Measurements from ENCODE around the gene BZW1.

Gene BZW1

DNA sequence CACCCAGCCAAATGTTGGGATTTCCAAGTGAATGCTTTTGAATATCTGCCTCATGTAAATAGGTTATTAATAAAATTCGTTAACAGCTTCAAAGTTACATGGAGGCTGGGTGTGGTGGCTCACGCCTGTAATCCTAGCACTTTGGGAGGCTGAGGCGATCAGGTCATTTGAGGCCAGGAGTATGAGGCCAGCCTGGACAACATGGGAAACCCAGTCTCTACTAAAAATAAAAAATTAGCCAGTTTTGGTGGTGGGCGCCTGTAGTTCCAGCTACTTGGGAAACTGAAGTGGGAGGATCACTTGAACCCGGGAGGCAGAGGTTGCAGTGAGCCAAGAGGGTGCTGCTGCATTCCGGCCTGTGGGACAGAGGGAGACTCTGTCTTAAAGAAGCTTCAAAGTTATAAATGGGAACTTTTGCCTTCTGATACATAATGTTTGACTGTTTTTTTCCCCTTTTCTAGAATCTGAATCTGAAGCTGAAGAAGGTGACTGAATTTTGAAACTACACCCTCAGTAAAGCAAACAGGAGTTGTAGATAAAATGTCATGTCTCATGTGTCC is 10.1 kb downstream of the BZW1 start:
- no peak overlapping the region for H3K4me3 ChIP-seq (ENCODE audit: low read depth, low read length)

DNA sequence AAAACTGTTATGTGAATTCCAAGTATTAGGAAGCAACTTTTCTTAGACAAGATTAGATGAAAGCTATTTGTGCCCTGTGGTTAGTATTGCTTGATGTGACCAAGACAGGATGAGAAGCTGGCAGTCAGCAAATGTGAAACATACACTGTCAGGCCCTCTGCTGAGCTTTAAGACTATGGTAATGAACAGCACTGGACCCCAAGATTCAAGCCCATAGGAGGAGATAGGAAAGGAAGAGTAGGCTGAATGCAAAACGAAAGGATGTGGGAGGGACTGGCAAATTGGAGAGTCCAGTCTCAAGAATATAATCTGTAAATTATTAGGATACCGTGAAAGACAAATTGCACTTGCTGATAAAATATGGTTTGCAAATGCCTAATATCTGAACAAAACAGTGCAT is 16.4 kb downstream of the BZW1 start:
- DNase-seq (ENCODE audit: low read depth) = no peak
- no peak overlapping the region for H3K4me3 ChIP-seq (ENCODE audit: low read depth, low read length)

More for the DNA sequence above, 10.1 kb downstream of the BZW1 start:
- DNase-seq (ENCODE audit: low read depth) = no peak

DNA sequence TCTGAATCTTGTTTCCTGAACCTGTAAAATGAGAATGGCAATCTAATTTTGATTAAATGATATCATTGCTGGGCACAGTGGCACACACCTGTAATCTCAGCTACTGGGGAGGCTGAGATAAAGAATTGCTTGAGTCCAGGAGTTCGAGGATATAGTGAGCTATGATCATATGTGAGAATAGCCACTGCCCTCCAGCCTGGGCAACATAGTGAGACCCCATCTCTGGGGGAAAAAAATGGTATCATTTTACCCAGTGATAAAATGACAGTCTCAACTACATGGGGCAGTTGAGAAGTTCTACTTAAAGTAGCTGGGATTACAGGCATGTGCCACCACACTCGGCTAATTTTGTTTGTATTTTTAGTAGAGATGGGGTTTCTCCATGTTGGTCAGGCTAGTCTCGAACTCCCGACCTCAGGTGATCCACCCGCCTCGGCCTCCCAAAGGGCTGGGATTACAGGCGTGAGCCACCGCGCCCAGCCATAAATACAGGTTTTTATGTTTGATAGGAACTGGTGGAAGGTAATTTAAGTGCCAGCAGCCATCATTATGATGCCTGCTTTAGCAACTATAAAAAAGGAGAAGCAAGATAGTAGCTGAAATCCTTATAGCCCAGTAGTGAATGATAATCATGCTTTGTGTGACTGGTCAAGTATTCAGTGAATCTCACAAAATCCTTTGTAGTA is 17.0 kb downstream of the BZW1 start:
- H3K4me3 ChIP-seq (ENCODE audit: low read depth, low read length) = no peak overlapping the region
- no peak for DNase-seq (ENCODE audit: low read depth)

DNA sequence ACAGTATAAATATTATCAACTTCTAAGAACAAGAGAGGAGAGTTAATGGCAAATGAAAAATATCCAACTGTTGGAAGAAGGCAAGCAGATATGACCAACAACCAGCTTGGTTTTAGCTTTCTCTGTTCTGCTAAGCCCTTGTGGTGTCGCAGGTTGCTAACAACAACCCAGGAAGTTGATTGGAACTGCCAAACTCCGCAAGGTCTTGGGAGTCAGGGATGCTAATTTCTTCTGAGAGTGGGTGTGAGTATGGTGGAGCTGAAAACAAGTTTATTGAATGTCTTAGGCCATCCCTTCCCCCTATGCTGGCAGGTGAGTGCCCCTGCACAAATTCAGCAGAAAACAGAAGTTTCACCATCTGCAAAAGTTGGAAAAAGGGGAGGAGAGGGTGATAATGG is 17.5 kb downstream of the BZW1 start:
- no peak for DNase-seq (ENCODE audit: low read depth)
- H3K4me3 ChIP-seq (ENCODE audit: low read depth, low read length) = no peak overlapping the region

DNA sequence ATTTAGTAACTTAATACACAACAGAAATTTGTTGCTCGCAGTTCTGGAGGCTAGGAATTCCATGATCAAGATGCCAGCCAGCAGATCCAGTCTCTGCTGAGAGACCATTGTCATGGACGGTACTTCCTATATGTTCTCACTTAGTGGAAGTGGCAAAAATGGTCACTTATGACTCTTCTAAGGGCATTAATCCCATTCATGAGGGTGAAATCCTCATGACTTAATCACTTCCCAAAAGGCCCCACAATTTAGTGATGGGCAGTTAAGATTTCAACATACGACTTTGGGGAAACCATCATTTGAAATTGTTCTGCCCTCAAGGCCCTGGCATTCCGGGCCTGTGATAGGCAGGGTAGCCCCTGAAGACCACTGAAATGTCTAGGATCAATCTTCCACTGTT is 23.0 kb downstream of the BZW1 start:
- H3K4me3 ChIP-seq (ENCODE audit: low read depth, low read length) = no peak overlapping the region

DNA sequence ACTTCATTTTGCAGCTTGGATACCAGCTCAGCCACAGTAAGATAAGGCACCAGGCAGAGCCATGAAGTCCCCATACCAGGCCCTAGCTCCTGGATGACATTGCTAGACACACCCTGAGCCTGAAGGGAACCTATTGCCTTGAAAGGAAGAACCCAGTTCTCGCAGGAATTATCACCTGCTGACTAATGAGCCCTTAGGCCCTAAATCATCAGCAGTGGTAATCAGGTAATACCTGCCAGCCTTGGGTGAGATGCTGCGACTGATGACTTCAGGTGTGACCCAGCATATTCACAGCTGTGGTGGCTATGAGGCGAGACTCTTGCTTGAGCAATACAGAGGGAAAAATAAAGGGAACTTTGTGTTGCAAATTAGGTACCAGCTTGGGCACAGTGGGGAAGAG is 27.8 kb downstream of the BZW1 start:
- DNase-seq (ENCODE audit: low read depth) = no peak

More for the DNA sequence above, 23.0 kb downstream of the BZW1 start:
- no peak for DNase-seq (ENCODE audit: low read depth)

DNA sequence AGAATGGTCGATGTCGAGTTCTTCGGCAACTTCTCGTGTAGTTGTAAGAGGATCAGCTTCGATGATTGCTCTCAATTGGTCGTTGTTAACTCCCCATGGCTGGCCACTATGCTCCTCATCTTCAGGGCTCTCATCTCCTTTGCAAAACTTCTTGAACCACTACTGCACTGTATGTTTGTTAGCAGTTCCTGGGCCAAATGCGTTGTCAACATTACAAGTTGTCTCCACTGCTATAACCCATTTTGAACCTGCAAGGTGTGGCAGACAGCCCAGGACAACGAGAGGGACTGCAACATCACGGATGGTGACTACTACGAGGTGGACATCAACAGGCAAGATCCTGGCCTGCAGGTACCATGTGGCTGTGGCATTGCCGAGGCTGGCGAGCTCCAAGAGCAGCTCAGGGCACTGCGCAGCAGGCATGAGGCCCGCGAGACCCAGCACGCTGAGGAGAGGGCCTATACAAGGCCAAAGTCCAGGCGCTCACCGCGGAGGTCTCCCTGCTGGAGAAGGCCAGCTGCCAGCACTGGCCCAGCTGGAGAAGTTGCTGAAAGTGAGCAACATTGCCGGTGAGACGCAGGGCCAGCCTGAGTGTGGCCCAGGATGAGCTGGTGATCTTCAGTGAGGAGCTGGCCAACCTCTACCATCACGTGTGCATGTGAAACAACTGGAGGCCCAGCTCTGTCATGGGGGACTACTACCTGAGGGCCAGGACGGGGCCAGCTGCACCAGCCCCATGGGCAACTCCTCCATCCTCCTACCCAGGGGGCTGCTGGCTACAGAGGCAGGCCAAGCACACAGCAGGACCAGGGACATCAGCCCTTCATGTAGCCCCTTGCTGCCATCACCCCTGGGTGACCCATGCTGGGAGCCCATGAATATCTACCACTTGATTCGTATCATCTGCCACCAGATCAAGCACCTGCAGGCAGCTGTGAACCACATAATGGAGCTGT is 32.6 kb downstream of the BZW1 start:
- DNase-seq (ENCODE audit: low read depth) = no peak
- H3K4me3 ChIP-seq (ENCODE audit: low read depth, low read length) = no peak overlapping the region

More for the DNA sequence above, 27.8 kb downstream of the BZW1 start:
- H3K4me3 ChIP-seq (ENCODE audit: low read depth, low read length) = no peak overlapping the region

DNA sequence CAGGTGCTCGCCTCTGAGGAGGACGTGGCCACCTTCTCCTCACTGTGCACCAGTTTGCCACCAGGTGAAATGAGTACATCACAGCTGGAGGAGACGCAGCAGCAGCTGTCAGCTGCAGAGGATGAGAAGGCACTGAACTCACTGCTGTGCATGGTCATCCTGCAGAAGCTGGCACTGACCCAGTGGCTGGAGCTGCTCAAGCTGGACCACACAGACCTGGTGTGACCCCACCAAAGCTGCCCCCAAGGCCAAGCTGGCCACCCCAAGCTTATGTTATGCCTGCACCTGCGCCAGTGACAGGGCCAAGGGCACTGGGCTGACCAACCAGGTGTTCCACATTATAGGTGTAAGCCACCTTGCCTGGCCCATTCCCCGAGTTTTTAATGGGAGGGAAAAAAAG is 33.5 kb downstream of the BZW1 start:
- DNase-seq (ENCODE audit: low read depth) = no peak
- no peak overlapping the region for H3K4me3 ChIP-seq (ENCODE audit: low read depth, low read length)

DNA sequence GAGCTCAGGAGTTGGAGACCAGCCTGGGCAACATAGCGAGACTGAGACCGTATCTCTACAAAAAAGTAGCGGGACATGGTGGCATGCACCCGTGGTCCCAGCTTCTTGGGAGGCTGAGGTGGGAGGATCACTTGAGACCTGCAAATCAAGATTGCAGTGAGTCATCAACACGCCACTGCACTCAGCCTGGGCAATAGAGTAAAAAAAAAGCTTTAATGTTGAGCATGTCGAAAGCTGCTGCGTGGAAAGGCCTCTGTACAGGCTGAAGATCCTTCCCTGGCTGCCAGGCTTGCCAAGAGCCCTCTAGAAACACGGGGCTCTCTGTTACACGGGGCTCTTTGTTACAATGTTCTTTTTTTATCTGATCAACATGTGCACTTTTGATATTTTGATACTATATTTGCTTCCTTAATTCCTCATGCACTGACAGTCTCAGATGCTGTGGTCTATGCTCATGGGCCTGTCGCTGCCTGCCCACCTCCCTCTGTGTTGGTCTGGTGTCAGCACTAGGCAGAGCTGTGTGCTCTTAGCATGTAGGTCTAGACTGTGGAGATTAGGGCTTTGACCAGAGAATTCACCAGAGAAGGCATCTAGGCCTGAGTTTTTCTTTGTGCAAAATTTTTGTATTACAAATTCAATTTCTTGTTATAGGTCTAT is 34.1 kb downstream of the BZW1 start:
- H3K4me3 ChIP-seq (ENCODE audit: low read depth, low read length) = no peak overlapping the region
- no peak for DNase-seq (ENCODE audit: low read depth)

DNA sequence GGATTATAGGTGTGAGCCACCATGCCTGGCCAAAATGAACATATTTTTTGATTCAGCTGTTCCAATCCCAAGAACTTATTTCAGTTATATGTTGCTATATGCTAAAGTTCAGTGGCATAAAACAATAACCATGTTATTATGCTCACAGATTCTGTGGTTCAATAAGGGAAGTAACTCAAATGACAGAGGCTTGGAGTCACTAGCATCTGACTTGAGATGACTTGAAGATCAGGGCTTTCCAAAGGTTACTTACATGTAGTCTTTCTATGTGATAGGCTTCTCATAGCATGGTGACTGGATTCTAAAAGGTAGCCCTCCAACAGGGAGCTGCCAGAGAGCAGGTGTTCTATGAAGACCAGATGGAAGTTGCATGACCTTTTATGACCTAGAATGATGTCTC is 35.6 kb downstream of the BZW1 start:
- no peak for DNase-seq (ENCODE audit: low read depth)
- no peak overlapping the region for H3K4me3 ChIP-seq (ENCODE audit: low read depth, low read length)

DNA sequence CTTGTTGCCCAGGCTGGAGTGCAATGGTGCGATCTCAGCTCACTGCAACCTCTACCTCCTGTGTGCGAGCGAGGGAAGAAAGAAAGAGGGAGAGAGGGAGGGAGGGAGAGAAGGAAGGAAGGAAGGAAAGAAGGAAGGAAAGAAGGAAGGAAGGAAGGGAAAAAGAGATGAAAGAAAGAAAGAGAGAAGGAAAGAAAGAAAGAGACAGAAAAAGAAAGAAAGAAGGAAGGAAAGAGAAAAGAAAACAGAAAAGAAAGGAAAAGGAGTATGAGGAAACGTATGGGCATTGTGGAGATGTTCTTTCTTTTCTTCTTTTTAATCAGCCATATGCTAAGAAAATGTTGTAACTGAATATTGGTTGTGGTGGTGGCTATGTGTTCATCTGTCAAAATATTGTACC is 36.2 kb downstream of the BZW1 start:
- no peak for DNase-seq (ENCODE audit: low read depth)

DNA sequence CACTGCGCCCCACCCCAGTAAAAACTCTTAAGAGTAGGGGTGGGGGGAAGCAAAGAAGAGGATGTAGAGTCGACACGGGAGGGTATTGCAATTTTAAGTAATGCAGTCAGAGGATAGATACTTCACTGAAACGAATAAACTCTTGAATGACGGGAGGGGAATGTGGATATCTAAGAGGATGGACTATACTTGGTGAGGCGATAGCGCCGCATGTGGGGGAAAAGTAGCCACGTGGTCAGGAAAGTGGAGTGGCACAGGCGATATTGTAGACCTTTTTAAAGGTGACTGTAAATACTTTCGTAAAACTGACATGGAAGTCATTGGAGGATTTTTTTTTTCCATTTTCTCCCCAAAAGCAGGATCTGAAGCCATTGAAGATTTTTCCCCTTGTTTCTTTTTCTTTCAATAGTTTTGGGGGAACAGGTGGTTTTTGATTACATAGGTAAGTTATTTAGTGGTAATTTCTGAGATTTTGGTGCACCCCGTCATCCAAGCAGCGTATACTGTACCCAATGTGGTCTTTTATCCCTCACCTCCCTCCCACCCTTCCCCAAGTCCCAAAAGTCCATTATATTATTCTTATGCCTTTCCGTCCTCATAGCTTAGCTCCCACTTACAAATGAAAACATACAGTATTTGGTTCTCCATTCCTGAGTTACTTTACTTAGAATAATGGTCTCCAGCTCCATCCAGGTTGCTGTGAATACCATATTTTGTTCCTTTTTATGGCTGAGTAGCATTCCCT is 39.0 kb downstream of the BZW1 start:
- no peak overlapping the region for H3K4me3 ChIP-seq (ENCODE audit: low read depth, low read length)
- DNase-seq (ENCODE audit: low read depth) = no peak

More for the DNA sequence above, 36.2 kb downstream of the BZW1 start:
- no peak overlapping the region for H3K4me3 ChIP-seq (ENCODE audit: low read depth, low read length)

DNA sequence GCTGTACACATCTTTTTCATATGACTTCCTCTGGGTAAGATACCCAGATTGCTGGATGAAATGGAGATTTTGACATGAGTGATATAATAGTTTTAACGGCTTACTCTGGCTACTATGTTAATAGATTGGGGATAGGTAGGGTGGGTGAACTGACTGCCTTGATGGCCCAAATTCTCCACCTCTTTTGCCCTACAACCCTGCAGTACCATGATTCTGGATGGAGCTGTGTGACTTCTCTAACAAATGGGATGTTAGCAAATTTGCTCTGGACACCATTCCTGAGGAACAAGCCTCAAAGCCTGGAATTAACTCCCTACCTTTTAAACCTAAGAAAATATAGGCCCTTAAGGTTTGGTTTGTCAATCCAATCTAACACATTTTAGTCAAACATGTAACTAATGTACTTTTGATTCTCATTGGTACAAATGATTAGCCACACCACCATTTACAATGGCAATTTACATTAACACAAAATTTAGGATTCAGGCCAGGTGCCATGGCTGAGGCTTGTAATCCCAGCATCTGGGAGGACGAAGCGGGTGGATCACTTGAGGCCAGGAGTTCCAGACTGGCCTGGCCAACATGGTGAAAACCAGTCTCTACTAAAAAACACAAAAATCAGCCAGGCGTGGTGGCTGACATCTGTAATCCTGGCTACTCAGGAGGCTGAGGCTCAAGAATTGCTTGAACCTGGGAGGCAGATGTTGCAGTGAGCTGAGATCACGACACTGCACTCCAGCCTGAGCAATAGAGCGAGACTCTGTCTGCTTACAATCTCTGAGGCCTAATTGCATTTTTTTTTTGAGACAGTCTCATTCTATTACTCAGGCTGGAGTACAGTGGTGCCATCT is 39.9 kb downstream of the BZW1 start:
- H3K4me3 ChIP-seq (ENCODE audit: low read depth, low read length) = no peak overlapping the region

DNA sequence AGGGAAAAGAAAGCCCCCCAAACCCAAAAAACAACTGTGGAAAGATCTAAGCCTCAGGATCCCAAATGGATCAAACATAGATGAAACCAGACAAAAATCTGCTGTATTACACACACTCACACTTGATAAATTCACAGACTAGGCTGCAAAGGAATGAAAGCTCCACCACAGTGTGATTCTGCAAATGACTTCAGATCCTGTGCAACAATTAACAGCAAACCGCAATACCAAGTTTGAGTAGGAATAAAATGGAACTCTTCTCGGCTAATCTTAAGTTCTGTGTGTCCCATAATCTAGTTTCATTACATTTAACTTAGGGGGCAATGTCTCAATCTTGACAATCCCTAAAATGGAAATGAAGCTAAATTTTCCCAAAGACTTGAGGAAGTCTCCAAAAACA is 40.9 kb downstream of the BZW1 start:
- no peak overlapping the region for H3K4me3 ChIP-seq (ENCODE audit: low read depth, low read length)
- DNase-seq (ENCODE audit: low read depth) = no peak

More for the DNA sequence above, 39.9 kb downstream of the BZW1 start:
- DNase-seq (ENCODE audit: low read depth) = no peak

DNA sequence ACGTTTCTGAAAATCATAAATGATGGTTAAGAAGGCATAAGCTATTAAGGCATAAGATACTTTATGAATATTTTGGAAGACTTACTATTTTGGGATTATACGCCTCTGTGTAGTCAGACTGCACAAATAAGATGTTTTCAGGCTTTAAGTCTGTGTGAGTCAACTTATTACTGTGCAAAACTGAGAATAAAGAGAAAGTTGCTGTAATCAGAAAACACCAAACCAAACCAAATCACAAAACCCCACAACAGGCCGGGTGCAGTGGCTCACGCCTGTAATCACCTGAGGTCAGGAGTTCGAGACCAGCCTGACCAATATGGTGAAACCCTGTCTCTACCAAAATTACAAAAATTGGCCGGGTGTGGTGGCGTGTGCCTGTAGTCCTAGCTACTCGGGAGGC is 45.1 kb downstream of the BZW1 start:
- H3K4me3 ChIP-seq (ENCODE audit: low read depth, low read length) = no peak overlapping the region
- no peak for DNase-seq (ENCODE audit: low read depth)

DNA sequence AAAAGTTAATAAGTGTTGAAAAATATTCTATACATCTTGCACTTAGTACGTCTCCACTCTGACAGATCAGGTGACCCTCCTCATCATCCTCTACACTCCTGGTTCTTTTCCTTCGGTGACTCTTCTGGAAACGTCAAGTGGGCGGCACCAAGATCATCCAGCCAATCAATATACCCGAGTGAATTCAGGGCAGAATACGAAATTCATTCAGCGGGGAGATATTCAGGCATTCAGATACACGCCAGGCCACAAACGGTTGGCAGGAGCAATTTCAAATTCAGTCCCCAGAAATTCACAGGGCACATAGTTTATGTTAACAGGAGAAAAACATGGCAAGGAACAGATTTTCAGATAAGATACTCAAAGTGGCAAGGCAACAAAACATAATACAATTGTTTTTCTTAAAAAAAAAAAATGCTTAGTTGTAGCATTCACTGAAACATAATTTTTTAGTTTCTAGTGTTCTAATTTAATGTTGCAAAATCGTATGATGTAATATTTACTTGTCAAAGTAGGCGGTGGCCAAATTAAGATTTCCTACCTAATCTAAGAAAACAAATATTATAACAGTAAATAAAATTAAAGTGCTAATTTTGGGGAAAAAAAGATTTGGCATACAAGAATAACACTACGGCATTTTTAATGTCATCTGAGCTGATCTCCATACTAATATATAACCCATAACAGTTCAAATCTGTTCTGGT is 48.5 kb downstream of the BZW1 start:
- no peak overlapping the region for H3K4me3 ChIP-seq (ENCODE audit: low read depth, low read length)
- no peak for DNase-seq (ENCODE audit: low read depth)

DNA sequence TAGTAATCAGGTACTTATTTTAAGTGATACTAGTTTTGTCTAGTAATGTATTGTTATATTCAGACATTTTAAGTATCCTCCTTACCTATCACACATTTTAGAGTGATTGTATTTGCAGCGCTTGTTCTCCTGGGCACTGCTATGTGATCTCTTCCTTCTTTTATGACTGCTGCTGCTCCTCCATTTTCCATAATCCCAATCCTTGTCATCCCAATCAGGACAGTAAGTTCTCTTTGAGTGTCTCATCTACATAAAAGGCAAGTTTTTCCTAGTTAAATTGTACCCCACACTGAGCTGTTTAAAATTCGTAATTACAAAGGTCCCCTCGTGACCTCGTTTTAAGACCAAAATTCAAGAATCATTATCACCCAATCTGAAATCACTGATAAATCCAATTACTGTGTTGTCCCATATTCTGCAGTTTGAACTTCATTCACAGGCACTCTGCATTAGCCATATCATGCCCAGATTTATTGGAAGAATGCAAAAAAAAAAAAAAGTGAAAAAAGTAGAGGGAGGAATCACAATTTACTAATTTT is 50.0 kb downstream of the BZW1 start:
- no peak for DNase-seq (ENCODE audit: low read depth)
- peak overlapping the region; percentile 79 for H3K4me3 ChIP-seq (ENCODE audit: low read depth, low read length)

All from skeletal muscle cell (primary cell).